Caco-2 (cell line): ENCODE data around the gene SHKBP1. TPM values are rescaled to one million over a fixed set of nuclear protein-coding genes. Genes with fewer than 3 reads are reported as not detected.

ENCODE experiments used
- BruUV-seq: library from RNA; stranded (reverse); fragments of 400-500 nt; replicated peaks from 2 replicates; lab custom pipeline; 2021; lab: Mats Ljungman, UMichigan
- CTCF ChIA-PET: fragments of 300-600 bp; sonication (Branson Sonifier 250); formaldehyde crosslinking; loops from one replicate; lab custom pipeline; 2022; ENCODE audit warnings: antibody characterized with exemption; lab: Charles Lee
- POLR2A ChIA-PET: fragments of 300-600 bp; sonication (Branson Sonifier 250); formaldehyde crosslinking; loops from one replicate; lab custom pipeline; 2022; ENCODE audit warnings: antibody characterized with exemption; lab: Charles Lee
- DNase-seq, 2 experiments: peaks; one replicate each; pipeline versions ENCODE4 v3.0.0 to v3.0.0-alpha.2; 2020 to 2022
- H3K27me3 ChIP-seq: replicated peaks from 2 replicates; pipeline ENCODE4 v1.6.0; 2011; ENCODE audit warnings: low read length; ENCODE audit not compliant: control insufficient read depth, insufficient read depth
- H3K36me3 ChIP-seq: 2 replicates; pipeline ENCODE4 v1.5.1; 2011; ENCODE audit warnings: low read length; ENCODE audit not compliant: control insufficient read depth, insufficient read depth
- H3K4me1 ChIP-seq: fragments of 250-450 bp; sonication (Bioruptor Pico); 2 replicates; pipeline ENCODE4 v1.5.1; 2020; ENCODE audit warnings: mild to moderate bottlenecking
- H3K4me3 ChIP-seq: 2 replicates; pipeline ENCODE4 v1.5.1; 2011; ENCODE audit warnings: low read depth, mild to moderate bottlenecking, control low read depth, low read length
- H3K9me3 ChIP-seq: fragments of 250-450 bp; sonication (Bioruptor Pico); 2 replicates; pipeline ENCODE4 v1.5.1; 2020; ENCODE audit warnings: mild to moderate bottlenecking, moderate library complexity
- H3K27ac Mint-ChIP-seq: one replicate; pipeline ENCODE4 v1.8.0; 2022; ENCODE audit warnings: mixed read lengths; ENCODE audit not compliant: unreplicated experiment
- H3K27me3 Mint-ChIP-seq: one replicate; pipeline ENCODE4 v1.8.0; 2022; ENCODE audit warnings: mixed read lengths; ENCODE audit not compliant: insufficient read depth, unreplicated experiment
- H3K36me3 Mint-ChIP-seq: one replicate; pipeline ENCODE4 v1.8.0; 2022; ENCODE audit warnings: mild to moderate bottlenecking, mixed read lengths; ENCODE audit not compliant: insufficient read depth, unreplicated experiment
- H3K4me1 Mint-ChIP-seq: one replicate; pipeline ENCODE4 v1.8.0; 2022; ENCODE audit warnings: low read depth, mixed read lengths; ENCODE audit not compliant: unreplicated experiment
- H3K4me3 Mint-ChIP-seq: one replicate; pipeline ENCODE4 v1.8.0; 2022; ENCODE audit warnings: mild to moderate bottlenecking, moderate library complexity, mixed read lengths; ENCODE audit not compliant: unreplicated experiment
- H3K9me3 Mint-ChIP-seq: one replicate; pipeline ENCODE4 v1.8.0; 2022; ENCODE audit warnings: mixed read lengths; ENCODE audit not compliant: unreplicated experiment
- CTCF ChIP-seq, 2 experiments: fragments of 200-600 bp in 1 of 2; IDR thresholded peaks; 1 replicate in 1 of 2; 2 replicates in 1 of 2; pipeline versions ENCODE4 v1.5.1 to v1.8.0; 2011 to 2022; ENCODE audit warnings: antibody characterized with exemption in 1 of 2, control low read depth in 1 of 2, inconsistent platforms in 1 of 2, low read depth in 1 of 2, low read length in 1 of 2, mild to moderate bottlenecking in 1 of 2, moderate library complexity in 1 of 2; ENCODE audit not compliant: insufficient read depth in 1 of 2, severe bottlenecking in 1 of 2, unreplicated experiment in 1 of 2
- intact Hi-C: fragments of 100-400 bp; cut with micrococcal nuclease; formaldehyde crosslinking; loops from one replicate; pipeline ENCODE4 v1.10.0; 2022; ENCODE audit not compliant: unreplicated experiment
- total RNA-seq: library from RNA; stranded (reverse); gene quantifications from 2 replicates; pipeline ENCODE4 v1.2.3, GENCODE V29; 2022

Gene SHKBP1
- total RNA-seq, 1 experiment from 2014 or later: 82.6 TPM

- no peaks in the 10 kb centered on the region for H3K9me3 Mint-ChIP-seq
- Histone ChIP-seq H3K4me1 (peaks cover 54% of the 10 kb centered on the region), H3K27me3 (no peaks in the 10 kb centered on the region; the same call in 1 of the 2 replicates), H3K36me3 (no peaks in the 10 kb centered on the region), H3K4me3 (peak overlapping the region; percentile 55), H3K9me3 (no peaks in the 10 kb centered on the region)
- TSS peak; percentile 32 for BruUV-seq
- peaks cover 7% of the 10 kb centered on the region for H3K27me3 Mint-ChIP-seq
- peaks cover 28% of the 10 kb centered on the region for H3K36me3 Mint-ChIP-seq
- peak overlapping the region; percentile 87 for H3K4me3 Mint-ChIP-seq
- intact Hi-C loops: loop anchor here (1.0 to 5.0 kb wide), 4 partner anchors 30 to 297 kb away; partner anchors contain the start of genes BLVRB and SPTBN4
- peak overlapping the region; percentile 72 for H3K27ac Mint-ChIP-seq
- ChIA-PET POLR2A (interaction anchor here (0.6 to 2.1 kb wide), 5 partner anchors 29 to 378 kb away, joined by 3 to 10 read pairs (median 4); partner anchors contain the start of genes ACTMAP and CCNP), CTCF (interaction anchor here (0.6 to 4.3 kb wide), 15 partner anchors 9 to 1169 kb away, joined by 3 to 45 read pairs (median 7); partner anchors contain the start of genes BLVRB, RAB4B and RPS16)
- DNase-seq: peak; percentile 43 to 67
- peaks cover 56% of the 10 kb centered on the region for H3K4me1 Mint-ChIP-seq
- TF ChIP-seq CTCF (IDR thresholded peaks at IDR 0.05; ENCODE audit: insufficient read depth in 1 of 2, low read depth in 1 of 2, low read length in 1 of 2, severe bottlenecking in 1 of 2, unreplicated experiment in 1 of 2): no peak
Observed at GRCh38 chr19:40604647-40605215, 28.1 kb downstream of the SHKBP1 start.

- Mint-ChIP-seq H3K27me3 (peaks cover 6% of the 10 kb centered on the region), H3K4me3 (peak overlapping the region; percentile 87), H3K9me3 (no peaks in the 10 kb centered on the region), H3K27ac (peak overlapping the region; percentile 72), H3K4me1 (peaks cover 57% of the 10 kb centered on the region), H3K36me3 (peaks cover 28% of the 10 kb centered on the region)
- Histone ChIP-seq H3K4me3 (peak overlapping the region; percentile 55), H3K27me3 (no peaks in the 10 kb centered on the region; the same call in 1 of the 2 replicates), H3K9me3 (no peaks in the 10 kb centered on the region), H3K4me1 (peaks cover 59% of the 10 kb centered on the region), H3K36me3 (no peaks in the 10 kb centered on the region)
- CTCF ChIA-PET: interaction anchor here (0.6 to 4.3 kb wide), 8 partner anchors 11 to 1170 kb away, joined by 3 to 45 read pairs (median 4); partner anchors contain the start of genes BLVRB and RPS16
- no TSS peak for BruUV-seq
- peak; percentile 83 to 89 for DNase-seq
- POLR2A ChIA-PET: interaction anchor here (0.6 to 2.1 kb wide), 4 partner anchors 145 to 659 kb away, joined by 3 to 10 read pairs (median 4); partner anchors contain the start of genes ACTMAP and HNRNPUL1
- intact Hi-C loops: loop anchor here (1.0 to 2.0 kb wide), 2 partner anchors 29 to 35 kb away; no protein-coding TSS in a partner anchor
- TF ChIP-seq CTCF (IDR thresholded peaks at IDR 0.05; ENCODE audit: insufficient read depth in 1 of 2, low read depth in 1 of 2, low read length in 1 of 2, severe bottlenecking in 1 of 2, unreplicated experiment in 1 of 2): peak; percentile 12 to 21
Observed at GRCh38 chr19:40605216-40605971, 28.7 kb downstream of the SHKBP1 start.
